A549 (cell line): ENCODE results near the gene RSPH6A. TPM values are rescaled to one million over a fixed set of nuclear protein-coding genes. Genes with fewer than 3 reads are reported as not detected.
"Not testable (repeated sequence)": the region's sequence is repeated elsewhere in the genome, so short reads cannot be mapped to it uniquely, and the experiment has no call there.

ENCODE experiments used
- ATAC-seq, 2 experiments: fragments of 200-7000 bp in 1 of 2; fragments of >200 bp in 1 of 2; cut with Nextera tagmentation in 1 of 2; cut with Tn5 transposase in 1 of 2; 3 replicates each; pipeline versions ENCODE4 v1.8.0 to v1.9.1; 2018 to 2020; ENCODE audit warnings: mild to moderate bottlenecking in 1 of 2, moderate library complexity in 1 of 2
- CTCF ChIA-PET: fragments of 300-600 bp; sonication (Branson Sonifier 250); formaldehyde crosslinking; extraction: SDS; loops from one replicate; lab custom pipeline; 2021; ENCODE audit warnings: antibody characterized with exemption, inconsistent platforms; lab: Yijun Ruan, JAX
- POLR2A ChIA-PET: fragments of 350-600 bp; formaldehyde crosslinking; extraction: SDS; loops from one replicate; lab custom pipeline; 2021; ENCODE audit warnings: antibody characterized with exemption, inconsistent platforms; lab: Yijun Ruan, JAX
- DNase-seq, 2 experiments: peaks; one replicate each; pipeline versions ENCODE4 v3.0.0 to v3.0.0-alpha.2; 2011 to 2016; ENCODE audit warnings: low read depth in 1 of 2, low spot score in 1 of 2
- FAIRE-seq: peaks from 2 replicates; lab custom pipeline; 2011; peaks lifted over from hg19 to GRCh38; lab: Jason Lieb, UNC
- H3K27ac ChIP-seq, 2 experiments: fragments of >200 bp; sonication (Bioruptor Twin); formaldehyde crosslinking; 3 replicates each; pipeline ENCODE4 v1.5.1; 2016 to 2017
- H3K4me1 ChIP-seq: fragments of >200 bp; sonication (Bioruptor Twin); formaldehyde crosslinking; 3 replicates; pipeline ENCODE4 v1.6.1; 2016
- H3K4me2 ChIP-seq: fragments of >200 bp; sonication (Bioruptor Twin); formaldehyde crosslinking; 3 replicates; pipeline ENCODE4 v1.6.1; 2016
- H3K4me3 ChIP-seq: fragments of >200 bp; sonication (Bioruptor Twin); formaldehyde crosslinking; 3 replicates; pipeline ENCODE4 v1.5.1; 2016
- H3K9me3 ChIP-seq: fragments of >200 bp; sonication (Bioruptor Twin); formaldehyde crosslinking; 3 replicates; pipeline ENCODE4 v1.6.1; 2016
- CBX8 ChIP-seq: fragments of 200-600 bp; sonication (generic); IDR thresholded peaks from 2 replicates; pipeline ENCODE4 v1.6.1; 2016
- EP300 ChIP-seq, 2 experiments: fragments of >200 bp; sonication (Bioruptor Twin); formaldehyde crosslinking; IDR thresholded peaks; 2 replicates in 1 of 2; 3 replicates in 1 of 2; pipeline ENCODE4 v1.6.1; 2016 to 2017
- FOSL2 ChIP-seq, 2 experiments: fragments of 450-650 bp in 1 of 2; fragments of >200 bp in 1 of 2; sonication (Bioruptor Twin) in 1 of 2; formaldehyde crosslinking; IDR thresholded peaks; 2 replicates each; pipeline versions ENCODE4 v1.5.0 to v1.6.1; 2016 to 2020; ENCODE audit warnings: mild to moderate bottlenecking in 1 of 2, moderate library complexity in 1 of 2
- FOXS1 ChIP-seq: fragments of 250-450 bp; sonication (Bioruptor Pico); IDR thresholded peaks from 2 replicates; pipeline ENCODE4 v1.5.0; 2020; ENCODE audit warnings: mild to moderate bottlenecking, moderate library complexity
- HOXB13 ChIP-seq: fragments of 250-450 bp; sonication (Bioruptor Pico); IDR thresholded peaks from 2 replicates; pipeline ENCODE4 v1.5.0; 2020; ENCODE audit warnings: low read depth, mild to moderate bottlenecking, moderate library complexity
- NR3C1 ChIP-seq: fragments of >200 bp; sonication (Bioruptor Twin); formaldehyde crosslinking; IDR thresholded peaks from 3 replicates; pipeline ENCODE4 v1.6.1; 2017
- PHF8 ChIP-seq: fragments of 200-600 bp; sonication (generic); IDR thresholded peaks from 2 replicates; pipeline ENCODE4 v1.6.1; 2016; ENCODE audit warnings: low read depth, mild to moderate bottlenecking, antibody characterized with exemption, moderate library complexity, borderline replicate concordance
- POLR2AphosphoS2 ChIP-seq: conservative IDR thresholded peaks from 2 replicates; pipeline ENCODE4 v1.6.1; 2012; ENCODE audit warnings: low read length, improper control_type of control experiment, inconsistent platforms
- ZC3H11A ChIP-seq: fragments of 450-650 bp; IDR thresholded peaks from 2 replicates; pipeline ENCODE4 v1.6.1; 2014; ENCODE audit warnings: antibody characterized with exemption, mild to moderate bottlenecking
- ZSCAN20 ChIP-seq: fragments of 250-450 bp; sonication (Bioruptor Pico); IDR thresholded peaks from 2 replicates; pipeline ENCODE4 v1.8.0; 2022; ENCODE audit warnings: mild to moderate bottlenecking, moderate library complexity
- WGBS: methylation state at CpG from one replicate; pipeline ENCODE4 v1.1.6; 2017; ENCODE audit errors: missing lambda C conversion rate; 5-methylcytosine and 5-hydroxymethylcytosine counted together
- polyA plus RNA-seq, 4 experiments: library from polyadenylated mRNA; depleted of rRNA in 3 of 4; stranded (reverse); fragments of >200 nt; fragmentation: RNase III in 1 of 4; extraction: RNeasy Plus Mini Kit Qiagen cat#74134 plus additional on column Dnase treatment in 1 of 4; gene quantifications; 2 replicates in 3 of 4; 3 replicates in 1 of 4; pipeline ENCODE4 v1.2.3, GENCODE V29; 2011 to 2017
- TF ChIP-seq, protein P1 (sequence below): fragments of >200 bp; sonication (Bioruptor Twin); formaldehyde crosslinking; IDR thresholded peaks from 3 replicates; pipeline ENCODE4 v1.6.1; 2016
- TF ChIP-seq, protein P2 (sequence below): fragments of >200 bp; sonication (Bioruptor Twin); formaldehyde crosslinking; IDR thresholded peaks from 3 replicates; pipeline ENCODE4 v1.5.1; 2016
- TF ChIP-seq, protein P3 (sequence below): IDR thresholded peaks from 2 replicates; pipeline ENCODE4 v1.6.1; 2012

RSPH6A gene
- polyA plus RNA-seq, 2 of the 4 experiments (the other 2 are of a cell fraction): not detected

DNA sequence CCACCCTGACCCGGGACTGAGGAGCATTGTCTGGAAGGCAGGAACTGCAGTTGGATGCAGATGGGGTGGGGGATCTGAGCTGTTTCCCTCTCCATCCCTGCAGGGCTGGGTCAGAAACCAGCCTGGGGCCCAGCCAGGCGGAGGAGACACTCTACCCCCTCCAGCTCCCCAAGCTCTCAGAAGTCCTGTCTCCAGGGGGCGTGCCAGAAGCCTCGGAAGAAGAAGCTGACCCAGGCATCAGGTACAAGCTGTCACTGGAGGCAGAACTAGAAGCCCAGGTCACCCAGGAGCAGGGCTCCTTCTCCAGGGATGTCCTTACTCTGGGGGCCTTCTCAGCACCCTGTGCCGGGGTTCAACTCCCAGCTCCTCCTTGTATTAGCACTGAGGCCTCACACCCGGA is 61.6 kb downstream of the RSPH6A start (continued):
- TF ChIP-seq ZSCAN20 (CRISPR knock-in tag) (no peak), HOXB13 (no peak), POLR2AphosphoS2 (no peak)
- TF ChIP-seq, protein P1, sequence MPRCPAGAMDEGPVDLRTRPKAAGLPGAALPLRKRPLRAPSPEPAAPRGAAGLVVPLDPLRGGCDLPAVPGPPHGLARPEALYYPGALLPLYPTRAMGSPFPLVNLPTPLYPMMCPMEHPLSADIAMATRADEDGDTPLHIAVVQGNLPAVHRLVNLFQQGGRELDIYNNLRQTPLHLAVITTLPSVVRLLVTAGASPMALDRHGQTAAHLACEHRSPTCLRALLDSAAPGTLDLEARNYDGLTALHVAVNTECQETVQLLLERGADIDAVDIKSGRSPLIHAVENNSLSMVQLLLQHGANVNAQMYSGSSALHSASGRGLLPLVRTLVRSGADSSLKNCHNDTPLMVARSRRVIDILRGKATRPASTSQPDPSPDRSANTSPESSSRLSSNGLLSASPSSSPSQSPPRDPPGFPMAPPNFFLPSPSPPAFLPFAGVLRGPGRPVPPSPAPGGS: no peak

DNA sequence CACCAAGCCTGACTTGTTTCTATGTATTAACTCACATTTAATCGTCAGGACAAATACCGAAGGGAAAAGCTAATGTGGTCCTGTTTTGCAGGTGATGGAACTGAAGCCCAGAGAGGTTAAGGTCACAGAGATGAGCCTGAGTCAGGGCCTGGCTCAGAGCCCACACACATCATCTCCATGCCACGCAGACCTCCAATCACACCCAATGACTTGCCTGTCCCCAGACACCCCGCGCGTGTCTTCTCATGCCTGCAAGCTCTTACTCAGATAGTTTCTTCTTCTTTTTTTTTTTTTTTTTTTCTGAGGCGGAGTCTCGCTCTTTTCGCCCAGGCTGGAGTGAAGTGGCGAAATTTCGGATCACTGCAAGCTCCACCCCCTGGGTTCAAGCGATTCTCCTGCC is 62.5 kb downstream of the RSPH6A start:
- WGBS: 87% methylated on average over 12 of the region's 12 CpGs
- no peak for DNase-seq
- H3K27ac ChIP-seq: no peak overlapping the region
- H3K4me1 ChIP-seq: 0 out of 3 replicates have a peak, but pooled peaks cover 6% of the 10 kb centered on the region
- no peak overlapping the region for H3K4me2 ChIP-seq
- ChIA-PET CTCF (interaction anchor here (0.9 to 74.3 kb wide), 10 partner anchors 8 to 60 kb away, joined by 3 to 2204 read pairs (median 6); partner anchors contain the start of genes DMPK, DMWD, QPCTL and RSPH6A), POLR2A (interaction anchor here (0.6 to 1.2 kb wide), 2 partner anchors 12 to 61 kb away, joined by 3 read pairs; no protein-coding TSS in a partner anchor)
- TF ChIP-seq NR3C1 (no peak), FOSL2 (IDR thresholded peaks at IDR 0.05) (no peak), FOSL2 (CRISPR knock-in tag; IDR thresholded peaks at IDR 0.05) (no peak), FOXS1 (CRISPR knock-in tag) (no peak), PHF8 (no peak)
- no peak for ATAC-seq
- no peak for FAIRE-seq
- H3K4me3 ChIP-seq: no peak overlapping the region
- H3K9me3 ChIP-seq: no peaks in the 10 kb centered on the region

DNA sequence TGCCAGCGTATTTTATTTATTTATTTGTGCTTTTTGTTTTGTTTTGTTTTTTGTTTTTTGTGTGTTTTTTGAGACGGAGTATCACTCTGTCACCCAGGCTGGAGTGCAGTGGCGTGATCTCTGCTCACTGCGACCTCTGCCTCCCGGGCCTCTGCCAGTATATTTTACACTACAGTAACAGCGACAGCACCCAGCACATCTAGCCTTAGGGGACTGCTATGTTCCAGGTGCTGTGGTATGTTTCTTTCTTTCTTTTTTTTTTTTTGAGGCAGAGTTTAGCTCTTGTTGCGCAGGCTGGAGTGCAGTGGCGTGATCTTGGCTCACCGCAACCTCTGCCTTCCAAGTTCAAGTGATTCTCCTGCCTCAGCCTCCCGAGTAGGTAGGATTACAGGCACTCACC is 63.6 kb downstream of the RSPH6A start:
- H3K4me3 ChIP-seq, FAIRE-seq, H3K27ac ChIP-seq, DNase-seq, ATAC-seq, H3K4me2 ChIP-seq, H3K4me1 ChIP-seq, POLR2A ChIA-PET, H3K9me3 ChIP-seq: not testable (repeated sequence)
- CTCF ChIA-PET: interaction anchor here (0.7 to 74.3 kb wide), 6 partner anchors 11 to 59 kb away, joined by 3 to 2204 read pairs (median 14); partner anchors contain the start of genes DMPK, DMWD, QPCTL and RSPH6A
- 87% methylated on average over 10 of the region's 10 CpGs for WGBS

DNA sequence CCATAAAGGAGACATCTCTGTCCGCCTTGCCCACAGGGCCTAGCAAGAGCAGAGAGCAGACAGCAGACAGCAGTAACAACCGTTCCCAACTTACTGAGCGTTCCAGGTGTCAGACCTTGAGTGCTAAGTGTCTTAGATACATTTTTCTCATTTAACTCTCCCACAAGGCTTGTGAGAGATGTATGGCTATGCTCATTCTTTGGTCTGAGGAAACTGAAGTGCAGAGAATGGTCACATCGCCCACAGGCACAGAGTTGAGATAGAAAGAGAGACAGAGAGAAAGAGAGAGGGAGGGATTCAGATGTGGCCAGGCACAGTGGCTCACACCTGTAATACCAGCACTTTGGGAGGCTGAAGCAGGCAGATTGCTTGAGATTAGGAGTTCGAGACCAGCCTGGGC is 67.6 kb downstream of the RSPH6A start:
- DNase-seq (no peak), ATAC-seq (no peak; a peak in 1 of 6 replicates), FAIRE-seq (no peak)
- no peaks in the 10 kb centered on the region for H3K9me3 ChIP-seq
- no peak for TF ChIP-seq CBX8
- no peak for TF ChIP-seq ZC3H11A
- no peak for TF ChIP-seq EP300 (IDR thresholded peaks at IDR 0.05)
- TF ChIP-seq, protein P2, sequence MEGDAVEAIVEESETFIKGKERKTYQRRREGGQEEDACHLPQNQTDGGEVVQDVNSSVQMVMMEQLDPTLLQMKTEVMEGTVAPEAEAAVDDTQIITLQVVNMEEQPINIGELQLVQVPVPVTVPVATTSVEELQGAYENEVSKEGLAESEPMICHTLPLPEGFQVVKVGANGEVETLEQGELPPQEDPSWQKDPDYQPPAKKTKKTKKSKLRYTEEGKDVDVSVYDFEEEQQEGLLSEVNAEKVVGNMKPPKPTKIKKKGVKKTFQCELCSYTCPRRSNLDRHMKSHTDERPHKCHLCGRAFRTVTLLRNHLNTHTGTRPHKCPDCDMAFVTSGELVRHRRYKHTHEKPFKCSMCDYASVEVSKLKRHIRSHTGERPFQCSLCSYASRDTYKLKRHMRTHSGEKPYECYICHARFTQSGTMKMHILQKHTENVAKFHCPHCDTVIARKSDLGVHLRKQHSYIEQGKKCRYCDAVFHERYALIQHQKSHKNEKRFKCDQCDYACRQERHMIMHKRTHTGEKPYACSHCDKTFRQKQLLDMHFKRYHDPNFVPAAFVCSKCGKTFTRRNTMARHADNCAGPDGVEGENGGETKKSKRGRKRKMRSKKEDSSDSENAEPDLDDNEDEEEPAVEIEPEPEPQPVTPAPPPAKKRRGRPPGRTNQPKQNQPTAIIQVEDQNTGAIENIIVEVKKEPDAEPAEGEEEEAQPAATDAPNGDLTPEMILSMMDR: no peak
- TF ChIP-seq, protein P3, sequence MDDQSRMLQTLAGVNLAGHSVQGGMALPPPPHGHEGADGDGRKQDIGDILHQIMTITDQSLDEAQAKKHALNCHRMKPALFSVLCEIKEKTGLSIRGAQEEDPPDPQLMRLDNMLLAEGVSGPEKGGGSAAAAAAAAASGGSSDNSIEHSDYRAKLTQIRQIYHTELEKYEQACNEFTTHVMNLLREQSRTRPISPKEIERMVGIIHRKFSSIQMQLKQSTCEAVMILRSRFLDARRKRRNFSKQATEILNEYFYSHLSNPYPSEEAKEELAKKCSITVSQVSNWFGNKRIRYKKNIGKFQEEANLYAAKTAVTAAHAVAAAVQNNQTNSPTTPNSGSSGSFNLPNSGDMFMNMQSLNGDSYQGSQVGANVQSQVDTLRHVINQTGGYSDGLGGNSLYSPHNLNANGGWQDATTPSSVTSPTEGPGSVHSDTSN: no peak
- WGBS: 71% methylated on average over 5 of the region's 5 CpGs
- CTCF ChIA-PET: interaction anchor here (1.4 to 74.3 kb wide), 5 partner anchors 9 to 61 kb away, joined by 3 to 2204 read pairs (median 12); partner anchors contain the start of genes DMPK, DMWD, MEIOSIN and QPCTL
- H3K4me2 ChIP-seq: no peak overlapping the region
- H3K4me3 ChIP-seq: no peak overlapping the region
- POLR2A ChIA-PET: no interaction called here
- H3K4me1 ChIP-seq: 0 out of 3 replicates have a peak, but pooled peaks cover under 1% of the 10 kb centered on the region
- no peak overlapping the region for H3K27ac ChIP-seq
